RCC 7860 (cell line): ENCODE measurements around the gene ELFN1.

ENCODE experiments used
- DNase-seq: peaks from one replicate; pipeline ENCODE4 v3.0.0-alpha.2; 2015; ENCODE audit warnings: low spot score
- FAIRE-seq: peaks from 2 replicates; lab custom pipeline; 2012; peaks lifted over from hg19 to GRCh38; lab: Jason Lieb, UNC

Gene ELFN1

DNA sequence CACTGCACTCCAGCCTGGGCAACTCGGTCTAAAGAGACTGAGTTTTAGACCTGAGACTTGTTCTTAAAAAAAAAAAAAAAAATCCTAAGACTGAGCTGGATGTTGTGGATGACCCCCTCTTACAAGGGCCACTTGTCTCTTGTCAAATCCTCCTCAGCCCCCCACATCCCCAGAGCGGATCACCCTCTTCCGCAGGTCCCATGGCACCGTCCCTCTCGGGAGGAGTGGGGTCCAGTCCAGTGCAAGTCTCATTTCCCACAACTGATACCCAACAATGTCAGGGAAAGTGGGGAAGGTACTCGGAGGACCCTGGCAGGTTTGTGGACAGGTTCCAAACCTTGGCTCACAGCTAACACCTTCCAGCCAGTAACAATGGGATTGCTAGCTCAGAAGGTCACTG, 100.3 kb downstream of the ELFN1 start:
- FAIRE-seq = no peak

DNA sequence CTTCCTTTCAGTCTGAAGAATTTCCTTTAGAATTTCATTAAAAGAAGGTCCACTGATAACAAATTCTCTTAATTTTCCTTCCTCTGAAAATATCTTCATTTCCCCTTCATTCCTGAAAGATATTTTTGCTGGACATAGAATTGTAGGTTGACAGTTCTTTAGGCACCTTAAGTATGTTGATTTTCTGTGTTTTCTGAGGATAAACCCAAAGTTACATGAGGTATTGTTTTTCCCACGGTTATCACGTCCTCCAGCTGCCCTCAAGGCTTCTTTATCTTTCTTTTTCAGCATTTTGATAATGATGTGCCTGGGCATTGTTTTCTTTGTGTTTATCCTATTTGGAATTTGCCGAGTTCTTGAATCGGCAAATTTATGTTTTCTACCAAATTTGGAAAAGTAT, 105.3 kb downstream of the ELFN1 start:
- no peak for FAIRE-seq
- DNase-seq = no peak

More for the DNA sequence above, 100.3 kb downstream of the ELFN1 start:
- no peak for DNase-seq

DNA sequence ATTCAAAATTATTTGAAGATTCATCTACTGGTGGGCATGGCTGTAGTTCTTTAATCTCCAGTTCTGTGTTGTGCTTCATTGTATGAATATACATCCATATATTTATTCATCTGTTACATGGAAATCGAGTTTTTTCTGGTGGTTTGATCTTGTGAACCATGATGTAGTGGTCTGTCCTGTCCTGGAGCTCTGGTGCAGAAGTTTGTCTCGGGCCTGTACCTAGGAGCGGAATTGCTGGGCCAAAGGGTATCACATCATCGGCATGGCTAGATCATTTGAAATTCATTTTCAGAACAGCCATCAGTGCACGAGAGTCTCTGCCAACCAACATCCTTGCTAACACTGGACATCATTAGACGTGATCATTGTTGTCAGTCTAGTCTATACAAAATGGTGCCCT, 107.0 kb downstream of the ELFN1 start:
- DNase-seq (no peak), FAIRE-seq (no peak)

DNA sequence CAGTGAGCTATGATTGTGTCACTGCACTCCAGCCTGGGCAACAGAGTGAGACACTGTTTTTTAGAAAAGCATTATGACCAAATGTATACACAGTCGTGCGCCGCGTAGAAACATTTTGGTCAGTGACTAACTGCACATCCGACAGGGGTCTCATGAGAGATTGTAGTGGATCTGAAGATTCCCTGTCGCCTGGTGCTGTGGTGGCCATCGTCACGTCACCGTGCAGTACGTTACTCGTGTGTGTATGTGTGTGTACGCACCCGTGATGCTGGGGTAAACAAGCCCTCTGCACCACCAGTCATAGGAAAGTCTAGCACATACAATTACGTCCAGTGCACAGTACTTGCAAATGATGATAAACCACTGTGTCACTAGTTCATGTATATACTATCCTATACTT, 109.4 kb downstream of the ELFN1 start:
- DNase-seq = no peak
- no peak for FAIRE-seq

DNA sequence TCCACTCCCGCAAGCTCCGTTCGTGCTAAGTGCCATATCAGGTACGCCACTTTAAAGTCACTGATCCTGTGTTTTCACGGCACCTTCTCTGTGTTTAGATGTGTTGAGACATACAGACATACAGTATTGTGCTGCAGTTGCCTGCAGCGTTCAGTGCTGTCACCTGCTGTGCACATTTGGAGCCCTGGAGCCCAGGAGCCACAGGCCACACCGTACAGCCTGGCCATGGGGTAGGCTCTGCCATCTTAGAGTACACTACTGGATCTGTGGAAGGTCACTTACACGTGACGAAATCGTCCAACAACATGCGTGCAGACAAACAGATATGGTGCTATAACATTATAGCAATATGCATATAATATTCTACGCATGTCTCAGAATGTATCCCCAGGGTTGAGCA, 111.3 kb downstream of the ELFN1 start:
- no peak for FAIRE-seq

DNA sequence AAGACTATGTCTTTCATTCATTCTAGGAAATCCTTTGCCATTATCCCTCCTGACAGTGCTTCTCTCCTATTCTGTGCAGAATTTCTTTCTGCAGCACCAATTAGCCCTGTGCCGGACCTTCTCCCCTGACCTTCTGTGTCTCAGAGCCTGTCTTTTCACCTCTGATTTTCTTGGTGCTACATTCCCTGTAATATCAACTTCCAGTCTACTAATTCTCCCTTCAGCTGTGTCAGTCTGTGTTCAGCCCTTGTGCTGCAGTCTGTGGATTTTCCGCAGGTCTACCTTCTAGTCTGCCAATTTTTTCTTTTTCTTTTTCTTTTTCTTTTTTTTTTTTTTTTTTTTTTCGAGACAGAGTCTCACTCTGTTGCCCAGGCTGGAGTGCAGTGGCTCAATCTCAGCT, 115.8 kb downstream of the ELFN1 start:
- FAIRE-seq = no peak
- DNase-seq = no peak

More for the DNA sequence above, 111.3 kb downstream of the ELFN1 start:
- no peak for DNase-seq

DNA sequence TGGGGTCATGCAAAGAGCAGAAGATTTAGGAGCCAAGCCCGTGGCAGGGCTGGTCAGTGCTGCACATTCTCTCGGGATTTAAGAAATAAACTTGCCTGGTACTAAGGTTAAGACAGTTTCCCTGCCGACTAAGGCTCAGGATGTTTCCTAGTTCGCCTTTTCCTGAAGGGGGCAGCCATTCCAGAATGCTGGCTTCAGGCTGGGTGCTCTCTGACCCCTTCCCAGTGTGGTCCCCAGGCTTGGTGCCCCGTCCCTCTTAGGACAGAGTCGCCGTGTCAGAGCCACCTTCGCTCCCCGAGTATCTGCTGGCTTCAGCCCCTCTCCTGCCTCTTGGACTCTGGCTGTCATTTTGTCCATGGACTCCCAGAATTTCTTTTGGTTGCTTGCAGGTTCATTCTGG, 117.2 kb downstream of the ELFN1 start:
- DNase-seq = no peak
- no peak for FAIRE-seq

DNA sequence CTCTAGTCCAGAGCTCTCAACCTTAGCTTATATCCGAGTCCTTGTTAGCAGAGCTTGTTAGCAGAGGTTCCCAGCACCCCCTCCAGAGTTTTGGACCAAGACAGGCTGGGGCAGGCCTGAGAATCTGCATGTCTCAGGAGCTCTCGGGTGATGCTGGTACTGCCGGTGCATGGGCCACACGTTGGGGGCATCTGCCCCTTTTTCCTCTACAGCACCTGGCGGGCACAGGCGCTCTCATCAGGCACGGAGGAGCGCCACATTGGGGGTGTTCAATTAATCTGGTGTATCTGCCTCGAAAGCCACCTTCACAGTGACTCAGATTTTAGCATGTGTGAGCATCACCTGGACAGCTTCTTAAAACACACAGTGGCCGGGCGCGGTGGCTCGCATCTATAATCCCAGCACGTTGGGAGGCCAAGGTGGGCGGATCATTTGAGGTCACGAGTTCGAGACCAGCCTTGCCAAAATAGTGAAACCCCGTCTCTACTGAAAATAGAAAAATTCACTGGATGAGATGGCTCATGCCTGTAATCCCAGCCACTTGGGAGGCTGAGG, 117.7 kb downstream of the ELFN1 start:
- FAIRE-seq = no peak
- DNase-seq = no peak

DNA sequence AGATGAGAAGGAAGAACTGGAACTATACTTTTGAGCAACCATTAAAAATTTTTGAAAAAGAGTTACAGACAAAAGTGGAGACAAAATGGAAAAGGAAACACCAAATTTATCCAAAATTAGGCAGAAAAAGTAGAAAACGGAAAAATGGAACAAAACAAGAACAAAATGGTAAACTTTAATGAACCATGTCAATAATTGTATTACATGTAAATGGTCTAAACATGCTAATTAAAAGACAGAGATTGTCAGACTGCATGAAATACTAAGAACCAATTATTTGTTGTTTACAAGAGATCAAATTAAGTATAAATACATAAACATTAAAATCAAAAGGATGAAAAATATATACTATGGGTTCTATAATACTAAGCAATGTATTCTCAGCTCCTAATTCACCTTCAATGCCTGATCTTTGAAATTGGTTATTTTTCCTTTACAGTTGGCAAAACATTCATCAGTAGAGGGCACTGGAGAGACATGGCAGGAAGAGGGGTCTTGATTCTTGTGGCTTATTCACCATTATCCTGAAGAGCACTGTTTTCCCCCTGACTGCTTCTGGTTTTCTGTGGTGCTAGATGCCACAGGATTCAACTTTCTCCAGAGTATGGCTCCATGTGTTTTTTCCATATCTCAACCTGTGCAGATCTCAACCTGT, 124.9 kb downstream of the ELFN1 start:
- DNase-seq (no peak), FAIRE-seq (no peak)
